Adrenal gland (tissue), 12 donors: ENCODE results near the gene SPATA16. TPM values are rescaled to one million over a fixed set of nuclear protein-coding genes. Genes with fewer than 3 reads are reported as not detected.

Experiments used
- DNase-seq, 7 donors: peaks; one replicate each; pipeline ENCODE4 v3.0.0-alpha.2; 2019 to 2020
- H3K27ac ChIP-seq, 5 donors: fragments of 200-600 bp; sonication (generic) in 4 of 5; 1 replicate in 3 of 5; 2 replicates in 2 of 5; pipeline versions ENCODE4 v1.5.1 to v1.8.0; 2016 to 2020; ENCODE audit warnings: mild to moderate bottlenecking in 1 of 5
- H3K27me3 ChIP-seq: fragments of 200-600 bp; 2 replicates; pipeline ENCODE4 v1.8.0; 2021
- H3K36me3 ChIP-seq, 2 donors: fragments of 200-600 bp; replicated peaks in 1 of 2; 1 replicate in 1 of 2; 2 replicates in 1 of 2; pipeline versions ENCODE4 v1.5.1 to v1.8.0; 2018 to 2022
- H3K4me1 ChIP-seq, 2 donors: fragments of 200-600 bp; replicated peaks in 1 of 2; 1 replicate in 1 of 2; 2 replicates in 1 of 2; pipeline versions ENCODE4 v1.5.1 to v1.8.0; 2018 to 2021
- H3K4me3 ChIP-seq, 4 donors: fragments of 200-600 bp; sonication (generic) in 3 of 4; one replicate each; pipeline ENCODE4 v1.5.1; 2016 to 2018
- H3K9me3 ChIP-seq, 3 donors: fragments of 200-600 bp; sonication (generic) in 1 of 3; replicated peaks in 1 of 3; 1 replicate in 2 of 3; 2 replicates in 1 of 3; pipeline versions ENCODE4 v1.5.1 to v1.8.0; 2016 to 2021
- CTCF ChIP-seq, 6 experiments: fragments of 450-650 bp in 4 of 6; fragments of 200-600 bp in 2 of 6; sonication (generic) in 1 of 6; IDR thresholded peaks; 1 replicate in 5 of 6; 2 replicates in 1 of 6; pipeline versions ENCODE4 v1.5.1 to v1.8.0; 2016 to 2021; ENCODE audit warnings: antibody characterized with exemption in 6 of 6, mild to moderate bottlenecking in 2 of 6, moderate library complexity in 1 of 6
- POLR2A ChIP-seq, 2 donors: fragments of 450-650 bp; IDR thresholded peaks; one replicate each; pipeline ENCODE4 v1.6.1; 2017; ENCODE audit warnings: antibody characterized with exemption in 2 of 2, mild to moderate bottlenecking in 2 of 2, moderate library complexity in 1 of 2
- WGBS, 4 donors: extraction: QIAGEN DNeasy Blood & Tissue Kit in 2 of 4; methylation state at CpG; one replicate each; pipeline versions ENCODE4 v1.1.5 to v1.1.7; 2013 to 2017; 5-methylcytosine and 5-hydroxymethylcytosine counted together
- intact Hi-C, 2 donors: fragments of 100-400 bp; cut with DNase I; formaldehyde crosslinking; loops; one replicate each; pipeline versions ENCODE4 v1.14.1 to v1.15.0; 2022 to 2023
- polyA plus RNA-seq, 3 donors: library from polyadenylated mRNA; stranded (reverse); fragments of 200-250 nt in 2 of 3; fragments of 350-450 nt in 1 of 3; fragmentation: Illumina TruSeq in 1 of 3; extraction: RNeasy Lipid Tissue Mini Kit (QIAGEN cat#74804) in 1 of 3; gene quantifications; one replicate each; pipeline ENCODE4 v1.2.3, GENCODE V29; 2013 to 2014
- total RNA-seq, 9 donors: library from RNA; depleted of rRNA in 4 of 9; stranded (reverse); fragments of >200 nt in 4 of 9; fragments of 120-200 nt in 1 of 9; fragmentation: NEBNext Ultra II Directional in 1 of 9; extraction: Animal tissue kit (Norgen Biotek cat#: 25700) in 1 of 9; gene quantifications; one replicate each; pipeline versions ENCODE4 v1.1.0 to v1.2.4, GENCODE V29; 2013 to 2023
- donor health status: healthy with polysubstance abuse.
- donor health status: Bipolar disorder and iron deficiency.
- donor health status: DM: yes; HTN: yes; CAD: no.
- donor health status: DM: no; HTN: no; CAD: no.
- donor health status: DM: no; HTN: no; CAD: no.
- donor health status: DM: yes; HTN: yes; CAD: no.

SPATA16 gene
- total and polyA plus RNA-seq, 12 donors, result not detected

- Histone ChIP-seq H3K9me3 (no peaks in the 10 kb centered on the region), H3K27me3 (no peaks in the 10 kb centered on the region), H3K27ac (no peak overlapping the region), H3K36me3 (no peaks in the 10 kb centered on the region), H3K4me3 (no peak overlapping the region), H3K4me1 (no peaks in the 10 kb centered on the region)
- WGBS, 4 donors, result 87 to 94% (median 87%) methylated on average over 3 of the region's 3 CpGs
- DNase-seq, result no peak
- TF ChIP-seq CTCF (IDR thresholded peaks at IDR 0.05) (no peak), POLR2A (IDR thresholded peaks at IDR 0.05) (no peak)
- intact Hi-C loops, result no loop called here
Measured at GRCh38 chr3:172974969-172975368, 166.1 kb downstream of the SPATA16 start.

GRCh38 chr3:172973799-172974198 lies 167.2 kb downstream of the SPATA16 start:
- no peak for TF ChIP-seq POLR2A (IDR thresholded peaks at IDR 0.05)
- no peak for TF ChIP-seq CTCF (IDR thresholded peaks at IDR 0.05)
- intact Hi-C loops, result no loop called here
- 70 to 86% (median 82%) methylated on average over 2 of the region's 2 CpGs for WGBS, 4 donors
- DNase-seq, result no peak
- no peaks in the 10 kb centered on the region for H3K4me1 ChIP-seq
- H3K36me3 ChIP-seq, result no peaks in the 10 kb centered on the region
- H3K27me3 ChIP-seq, result no peaks in the 10 kb centered on the region
- no peaks in the 10 kb centered on the region for H3K9me3 ChIP-seq
- H3K27ac ChIP-seq, result no peak overlapping the region
- no peak overlapping the region for H3K4me3 ChIP-seq

DNA sequence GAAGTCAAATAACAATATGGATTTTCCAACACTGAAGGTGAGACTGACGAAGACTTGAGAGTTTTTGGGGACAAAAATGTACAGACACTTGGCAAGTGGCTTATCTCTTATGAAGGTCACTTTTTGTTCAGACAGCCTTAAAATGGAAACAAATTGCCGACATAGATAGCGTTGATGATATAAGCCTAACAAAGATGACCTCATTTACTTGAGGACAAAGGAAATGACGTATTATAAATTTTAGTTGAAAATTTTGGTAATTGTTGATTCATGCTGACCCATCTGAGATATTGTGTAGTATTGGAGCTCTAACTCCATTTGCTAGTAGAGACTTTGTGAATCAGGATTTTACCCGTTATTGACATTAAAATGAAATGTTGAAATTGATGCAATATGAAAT lies 168.3 kb downstream of the SPATA16 start:
- intact Hi-C loops, result no loop called here
- 59 to 71% (median 60%) methylated on average over 5 of the region's 5 CpGs for WGBS, 4 donors
- H3K27ac ChIP-seq, result no peak overlapping the region

DNA sequence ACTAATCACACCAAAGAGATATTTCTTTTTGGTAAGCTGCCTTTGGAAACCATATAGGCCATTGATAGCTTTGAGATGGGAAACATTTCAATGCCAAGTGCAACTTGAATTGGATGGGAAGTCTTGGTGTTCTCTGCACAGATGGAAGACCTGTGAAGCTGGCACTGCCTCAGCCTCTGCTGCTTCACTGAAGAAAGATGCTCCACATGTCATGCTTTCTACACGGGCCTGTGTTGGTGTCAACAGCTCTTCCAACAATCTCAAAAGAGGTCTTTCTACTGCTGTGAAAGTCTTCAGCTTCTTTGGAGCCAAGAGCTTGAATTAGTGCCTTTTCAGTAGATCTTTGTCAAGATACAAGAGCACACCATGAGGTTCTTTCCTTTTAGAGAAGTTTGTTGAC lies 169.0 kb downstream of the SPATA16 start:
- intact Hi-C loops, result no loop called here
- Histone ChIP-seq H3K27me3 (no peaks in the 10 kb centered on the region), H3K9me3 (no peaks in the 10 kb centered on the region), H3K36me3 (no peaks in the 10 kb centered on the region), H3K27ac (no peak overlapping the region), H3K4me1 (no peaks in the 10 kb centered on the region), H3K4me3 (no peak overlapping the region)
- TF ChIP-seq CTCF (IDR thresholded peaks at IDR 0.05) (no peak), POLR2A (IDR thresholded peaks at IDR 0.05) (no peak)
- no peak for DNase-seq
- WGBS, 4 donors, result 69 to 90% (median 86%) methylated on average over 1 of the region's 1 CpG

More for the DNA sequence above, 168.3 kb downstream of the SPATA16 start:
- no peak for TF ChIP-seq CTCF (IDR thresholded peaks at IDR 0.05)
- TF ChIP-seq POLR2A (IDR thresholded peaks at IDR 0.05), result no peak
- Histone ChIP-seq H3K4me3 (no peak overlapping the region), H3K36me3 (no peaks in the 10 kb centered on the region), H3K4me1 (no peaks in the 10 kb centered on the region), H3K27me3 (no peaks in the 10 kb centered on the region), H3K9me3 (no peaks in the 10 kb centered on the region)
- no peak for DNase-seq
